ENCODE results near the gene CTCFL.

CTCFL gene

DNA sequence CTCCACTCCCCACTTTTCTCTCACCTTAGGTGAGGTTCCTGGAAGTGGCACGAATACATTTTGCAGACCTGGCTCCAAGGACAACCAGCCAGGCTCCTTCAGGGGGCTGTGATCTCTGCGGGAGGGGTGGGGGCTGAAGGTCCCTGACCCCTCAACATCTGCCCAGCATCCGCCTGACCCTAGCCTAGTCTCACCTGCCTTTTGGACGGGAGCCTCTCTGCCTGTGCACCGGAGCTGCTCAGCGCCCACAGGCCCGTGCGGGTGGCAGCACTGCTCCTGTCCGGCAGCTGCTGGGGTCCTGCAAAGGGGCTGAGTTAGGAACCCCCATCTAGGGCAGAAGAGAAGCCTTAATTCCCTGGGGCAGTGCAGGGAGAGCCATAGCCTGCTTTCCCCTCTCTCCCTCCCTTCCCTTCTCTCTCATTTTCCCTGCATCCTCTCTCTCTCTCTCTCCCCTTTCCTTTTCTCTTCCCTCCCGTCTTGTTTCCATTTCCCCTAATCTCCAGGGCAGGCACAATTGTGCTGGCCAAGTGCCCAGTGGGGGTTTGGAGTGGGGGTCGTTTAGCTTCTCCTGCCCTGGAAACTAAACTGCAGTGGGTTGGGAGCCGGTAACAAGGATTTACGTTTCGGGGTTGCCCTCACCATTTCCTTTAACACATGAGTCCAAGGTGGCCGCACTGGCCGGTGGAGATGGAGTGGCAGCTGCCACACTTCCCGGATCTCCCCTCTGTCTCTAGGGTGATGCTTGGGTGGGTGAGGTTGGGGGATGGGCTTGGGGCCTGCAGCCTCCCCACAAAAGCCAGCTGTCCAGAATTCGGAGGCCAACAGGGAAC lies 54.1 kb downstream of the CTCFL start:
- Histone ChIP-seq H3K79me2 (ENCODE audit: control insufficient read depth, insufficient read depth, low read length, unreplicated experiment) (no peaks in the 10 kb centered on the region), H3K4me3 (ENCODE audit: low read depth, low read length) (no peak overlapping the region), H3K4me1 (ENCODE audit: control insufficient read depth, insufficient read depth, low read length, unreplicated experiment) (no peaks in the 10 kb centered on the region), H3K27ac (ENCODE audit: low read depth, low read length) (no peak overlapping the region), H2AFZ (ENCODE audit: low read length, unreplicated experiment) (no peak overlapping the region), H3K36me3 (ENCODE audit: insufficient read depth, low read length) (no peaks in the 10 kb centered on the region), H3K27me3 (ENCODE audit: insufficient read depth, low read length) (peaks cover 74% of the 10 kb centered on the region)

GRCh38 chr20:57470212-57470522 lies 54.8 kb downstream of the CTCFL start:
- H3K27me3 ChIP-seq (ENCODE audit: insufficient read depth, low read length), result peaks cover 68% of the 10 kb centered on the region
- H3K4me1 ChIP-seq (ENCODE audit: control insufficient read depth, insufficient read depth, low read length, unreplicated experiment), result no peaks in the 10 kb centered on the region
- no peak overlapping the region for H2AFZ ChIP-seq (ENCODE audit: low read length, unreplicated experiment)
- H3K36me3 ChIP-seq (ENCODE audit: insufficient read depth, low read length), result no peaks in the 10 kb centered on the region
- no peak overlapping the region for H3K27ac ChIP-seq (ENCODE audit: low read depth, low read length)
- H3K4me3 ChIP-seq (ENCODE audit: low read depth, low read length), result no peak overlapping the region
- H3K79me2 ChIP-seq (ENCODE audit: control insufficient read depth, insufficient read depth, low read length, unreplicated experiment), result no peaks in the 10 kb centered on the region

- no peaks in the 10 kb centered on the region for H3K36me3 ChIP-seq (ENCODE audit: insufficient read depth, low read length)
- H3K27me3 ChIP-seq (ENCODE audit: insufficient read depth, low read length), result peaks cover 63% of the 10 kb centered on the region
- no peaks in the 10 kb centered on the region for H3K79me2 ChIP-seq (ENCODE audit: control insufficient read depth, insufficient read depth, low read length, unreplicated experiment)
- H3K4me1 ChIP-seq (ENCODE audit: control insufficient read depth, insufficient read depth, low read length, unreplicated experiment), result no peaks in the 10 kb centered on the region
- no peak overlapping the region for H3K27ac ChIP-seq (ENCODE audit: low read depth, low read length)
- H3K4me3 ChIP-seq (ENCODE audit: low read depth, low read length), result no peak overlapping the region
- no peak overlapping the region for H2AFZ ChIP-seq (ENCODE audit: low read length, unreplicated experiment)
These were observed 55.3 kb downstream of the CTCFL start for GRCh38 chr20:57469418-57470211.

- peaks cover 54% of the 10 kb centered on the region for H3K27me3 ChIP-seq (ENCODE audit: insufficient read depth, low read length)
- no peak overlapping the region for H2AFZ ChIP-seq (ENCODE audit: low read length, unreplicated experiment)
- no peak overlapping the region for H3K27ac ChIP-seq (ENCODE audit: low read depth, low read length)
- no peaks in the 10 kb centered on the region for H3K4me1 ChIP-seq (ENCODE audit: control insufficient read depth, insufficient read depth, low read length, unreplicated experiment)
- no peaks in the 10 kb centered on the region for H3K36me3 ChIP-seq (ENCODE audit: insufficient read depth, low read length)
- no peak overlapping the region for H3K4me3 ChIP-seq (ENCODE audit: low read depth, low read length)
- H3K79me2 ChIP-seq (ENCODE audit: control insufficient read depth, insufficient read depth, low read length, unreplicated experiment), result no peaks in the 10 kb centered on the region
These were observed 56.2 kb downstream of the CTCFL start for GRCh38 chr20:57468523-57469417.

DNA sequence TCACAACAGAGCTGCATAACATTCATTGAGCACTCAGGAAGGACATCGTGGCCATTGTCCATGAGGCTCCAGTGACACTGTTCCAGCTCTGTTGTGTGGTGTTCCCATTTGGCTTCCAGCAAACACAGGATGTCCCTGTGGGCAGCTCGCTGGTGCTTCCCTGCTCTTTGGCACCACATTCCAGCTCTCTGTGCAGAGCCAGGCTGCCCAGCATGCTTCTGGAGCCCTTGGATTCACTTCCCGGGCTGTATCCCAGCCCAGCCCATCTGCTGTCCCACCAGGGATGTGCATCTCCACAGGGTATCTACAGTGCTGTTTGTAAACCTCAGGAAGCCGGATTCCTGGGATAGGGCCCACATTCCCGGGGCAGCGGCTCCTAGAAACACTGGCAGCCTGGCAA lies 57.2 kb downstream of the CTCFL start:
- no peaks in the 10 kb centered on the region for H3K79me2 ChIP-seq (ENCODE audit: control insufficient read depth, insufficient read depth, low read length, unreplicated experiment)
- H3K36me3 ChIP-seq (ENCODE audit: insufficient read depth, low read length), result no peaks in the 10 kb centered on the region
- H3K4me3 ChIP-seq (ENCODE audit: low read depth, low read length), result no peak overlapping the region
- no peak overlapping the region for H2AFZ ChIP-seq (ENCODE audit: low read length, unreplicated experiment)
- no peak overlapping the region for H3K27ac ChIP-seq (ENCODE audit: low read depth, low read length)
- no peaks in the 10 kb centered on the region for H3K4me1 ChIP-seq (ENCODE audit: control insufficient read depth, insufficient read depth, low read length, unreplicated experiment)
- peaks cover 54% of the 10 kb centered on the region for H3K27me3 ChIP-seq (ENCODE audit: insufficient read depth, low read length)

GRCh38 chr20:57465943-57466342 lies 59.0 kb downstream of the CTCFL start:
- Histone ChIP-seq H3K79me2 (ENCODE audit: control insufficient read depth, insufficient read depth, low read length, unreplicated experiment) (no peaks in the 10 kb centered on the region), H3K36me3 (ENCODE audit: insufficient read depth, low read length) (no peaks in the 10 kb centered on the region), H3K4me3 (ENCODE audit: low read depth, low read length) (no peak overlapping the region), H2AFZ (ENCODE audit: low read length, unreplicated experiment) (no peak overlapping the region), H3K27me3 (ENCODE audit: insufficient read depth, low read length) (peaks cover 45% of the 10 kb centered on the region), H3K4me1 (ENCODE audit: control insufficient read depth, insufficient read depth, low read length, unreplicated experiment) (no peaks in the 10 kb centered on the region), H3K27ac (ENCODE audit: low read depth, low read length) (no peak overlapping the region)

DNA sequence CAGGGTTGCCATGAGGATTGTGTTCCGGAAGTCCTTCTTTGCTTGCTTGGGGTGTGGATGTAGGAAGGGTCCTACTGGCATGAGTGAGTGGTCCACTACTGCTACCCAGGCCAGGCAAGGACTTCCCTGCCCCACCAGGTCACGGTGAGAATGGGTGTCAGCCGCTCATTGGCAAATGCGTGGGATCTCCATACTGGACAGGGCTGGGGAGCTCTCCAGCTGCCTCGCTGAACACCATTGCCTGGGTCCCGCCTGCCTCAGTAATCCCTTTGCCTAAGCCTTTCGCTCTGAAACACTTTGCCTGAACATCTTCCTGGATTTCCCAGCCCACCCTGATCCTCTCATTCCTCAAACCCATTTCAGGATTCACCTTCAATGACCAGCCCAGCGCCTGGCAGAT lies 59.5 kb downstream of the CTCFL start:
- no peak overlapping the region for H3K27ac ChIP-seq (ENCODE audit: low read depth, low read length)
- H2AFZ ChIP-seq (ENCODE audit: low read length, unreplicated experiment), result no peak overlapping the region
- no peaks in the 10 kb centered on the region for H3K36me3 ChIP-seq (ENCODE audit: insufficient read depth, low read length)
- no peaks in the 10 kb centered on the region for H3K79me2 ChIP-seq (ENCODE audit: control insufficient read depth, insufficient read depth, low read length, unreplicated experiment)
- H3K4me3 ChIP-seq (ENCODE audit: low read depth, low read length), result no peak overlapping the region
- H3K4me1 ChIP-seq (ENCODE audit: control insufficient read depth, insufficient read depth, low read length, unreplicated experiment), result no peaks in the 10 kb centered on the region
- H3K27me3 ChIP-seq (ENCODE audit: insufficient read depth, low read length), result peaks cover 41% of the 10 kb centered on the region

DNA sequence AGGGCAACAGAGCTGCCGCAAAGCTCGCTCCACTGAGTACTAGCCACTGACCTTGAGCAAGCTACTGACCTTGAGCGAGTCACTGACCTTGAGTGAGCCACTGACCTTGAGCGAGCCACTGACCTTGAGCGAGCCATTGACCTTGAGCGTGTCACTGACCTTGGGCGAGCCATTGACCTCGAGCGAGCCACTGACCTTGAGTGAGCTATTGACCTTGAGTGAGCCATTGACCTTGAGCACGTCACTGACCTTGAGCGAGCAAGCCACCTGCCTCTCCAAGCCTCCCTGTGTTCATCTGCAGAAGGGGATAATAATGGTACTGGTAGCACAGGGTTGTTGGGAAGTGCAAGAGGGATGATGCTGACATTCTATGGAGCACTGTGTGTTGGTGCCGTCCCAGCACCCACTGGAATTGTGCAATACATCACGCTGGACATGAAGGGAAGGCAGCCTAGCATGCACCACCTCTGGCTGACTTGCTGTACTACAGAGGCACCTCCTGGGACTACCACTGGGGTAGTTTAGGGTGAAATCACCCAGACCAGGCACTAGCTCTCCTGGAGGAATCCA lies 60.2 kb downstream of the CTCFL start:
- Histone ChIP-seq H3K4me3 (ENCODE audit: low read depth, low read length) (no peak overlapping the region), H3K4me1 (ENCODE audit: control insufficient read depth, insufficient read depth, low read length, unreplicated experiment) (no peaks in the 10 kb centered on the region), H3K36me3 (ENCODE audit: insufficient read depth, low read length) (no peaks in the 10 kb centered on the region), H3K79me2 (ENCODE audit: control insufficient read depth, insufficient read depth, low read length, unreplicated experiment) (no peaks in the 10 kb centered on the region), H2AFZ (ENCODE audit: low read length, unreplicated experiment) (no peak overlapping the region), H3K27me3 (ENCODE audit: insufficient read depth, low read length) (peaks cover 34% of the 10 kb centered on the region), H3K27ac (ENCODE audit: low read depth, low read length) (no peak overlapping the region)

- Histone ChIP-seq H3K4me1 (ENCODE audit: control insufficient read depth, insufficient read depth, low read length, unreplicated experiment) (no peaks in the 10 kb centered on the region), H2AFZ (ENCODE audit: low read length, unreplicated experiment) (no peak overlapping the region), H3K27ac (ENCODE audit: low read depth, low read length) (no peak overlapping the region)
These were observed 62.2 kb downstream of the CTCFL start for GRCh38 chr20:57462781-57463180.

DNA sequence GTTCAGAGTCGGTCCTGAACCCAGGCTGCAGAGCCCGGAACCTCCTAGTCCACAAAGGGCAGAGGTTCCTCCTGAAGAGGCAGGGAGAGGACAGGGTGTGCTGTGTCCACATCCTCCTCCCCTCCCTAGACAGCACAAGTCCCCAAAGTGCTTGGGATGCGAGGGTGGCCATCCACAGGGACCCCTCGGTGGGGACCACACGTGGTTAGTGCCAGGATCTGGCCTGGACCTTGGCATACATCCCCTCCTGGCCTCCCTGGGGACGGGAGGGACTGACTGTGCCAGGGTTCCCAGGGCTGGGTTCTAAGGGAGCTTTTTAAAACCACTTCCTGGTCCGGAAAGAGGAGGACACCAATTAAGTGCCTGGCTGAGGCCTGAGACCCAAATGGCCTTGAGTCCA lies 63.2 kb downstream of the CTCFL start:
- Histone ChIP-seq H3K4me1 (ENCODE audit: control insufficient read depth, insufficient read depth, low read length, unreplicated experiment) (no peaks in the 10 kb centered on the region), H2AFZ (ENCODE audit: low read length, unreplicated experiment) (no peak overlapping the region), H3K27ac (ENCODE audit: low read depth, low read length) (no peak overlapping the region), H3K36me3 (ENCODE audit: insufficient read depth, low read length) (no peaks in the 10 kb centered on the region), H3K27me3 (ENCODE audit: insufficient read depth, low read length) (peaks cover 27% of the 10 kb centered on the region), H3K4me3 (ENCODE audit: low read depth, low read length) (no peak overlapping the region), H3K79me2 (ENCODE audit: control insufficient read depth, insufficient read depth, low read length, unreplicated experiment) (no peaks in the 10 kb centered on the region)

More at GRCh38 chr20:57462781-57463180, 62.2 kb downstream of the CTCFL start:
- Histone ChIP-seq H3K4me3 (ENCODE audit: low read depth, low read length) (no peak overlapping the region), H3K36me3 (ENCODE audit: insufficient read depth, low read length) (no peaks in the 10 kb centered on the region), H3K79me2 (ENCODE audit: control insufficient read depth, insufficient read depth, low read length, unreplicated experiment) (no peaks in the 10 kb centered on the region), H3K27me3 (ENCODE audit: insufficient read depth, low read length) (peaks cover 27% of the 10 kb centered on the region)

All from ACC112 (cell line).